ENCODE measurements around the gene INSYN2B.

GRCh38 chr5:169913479-169913878 lies 66.8 kb downstream of the INSYN2B start:
- TF ChIP-seq, protein P1, sequence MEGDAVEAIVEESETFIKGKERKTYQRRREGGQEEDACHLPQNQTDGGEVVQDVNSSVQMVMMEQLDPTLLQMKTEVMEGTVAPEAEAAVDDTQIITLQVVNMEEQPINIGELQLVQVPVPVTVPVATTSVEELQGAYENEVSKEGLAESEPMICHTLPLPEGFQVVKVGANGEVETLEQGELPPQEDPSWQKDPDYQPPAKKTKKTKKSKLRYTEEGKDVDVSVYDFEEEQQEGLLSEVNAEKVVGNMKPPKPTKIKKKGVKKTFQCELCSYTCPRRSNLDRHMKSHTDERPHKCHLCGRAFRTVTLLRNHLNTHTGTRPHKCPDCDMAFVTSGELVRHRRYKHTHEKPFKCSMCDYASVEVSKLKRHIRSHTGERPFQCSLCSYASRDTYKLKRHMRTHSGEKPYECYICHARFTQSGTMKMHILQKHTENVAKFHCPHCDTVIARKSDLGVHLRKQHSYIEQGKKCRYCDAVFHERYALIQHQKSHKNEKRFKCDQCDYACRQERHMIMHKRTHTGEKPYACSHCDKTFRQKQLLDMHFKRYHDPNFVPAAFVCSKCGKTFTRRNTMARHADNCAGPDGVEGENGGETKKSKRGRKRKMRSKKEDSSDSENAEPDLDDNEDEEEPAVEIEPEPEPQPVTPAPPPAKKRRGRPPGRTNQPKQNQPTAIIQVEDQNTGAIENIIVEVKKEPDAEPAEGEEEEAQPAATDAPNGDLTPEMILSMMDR (IDR thresholded peaks at IDR 0.05; ENCODE audit: insufficient read depth, low read length): no peak
- TF ChIP-seq POLR2AphosphoS5 (IDR thresholded peaks at IDR 0.05; ENCODE audit: low read depth) (no peak), REST (IDR thresholded peaks at IDR 0.05; ENCODE audit: insufficient replicate concordance, low read depth) (no peak), GABPA (IDR thresholded peaks at IDR 0.05; ENCODE audit: low read depth) (no peak), SPI1 (IDR thresholded peaks at IDR 0.05; ENCODE audit: borderline replicate concordance, low read depth) (no peak)

Measured in HL-60 (cell line).